GM15510 (cell line): ENCODE measurements around the gene HOXD3.

Experiments used
- POLR2A ChIP-seq: IDR thresholded peaks from 3 replicates; pipeline ENCODE4 v1.6.1; 2011; ENCODE audit warnings: borderline replicate concordance; ENCODE audit not compliant: insufficient read length; ENCODE audit errors: extremely low read depth

The HOXD3 gene

GRCh38 chr2:176136374-176137251, 20.5 kb upstream of the HOXD3 start:
- no peak for TF ChIP-seq POLR2A

- no peak for TF ChIP-seq POLR2A
Measured at GRCh38 chr2:176137252-176137580, 19.9 kb upstream of the HOXD3 start.

DNA sequence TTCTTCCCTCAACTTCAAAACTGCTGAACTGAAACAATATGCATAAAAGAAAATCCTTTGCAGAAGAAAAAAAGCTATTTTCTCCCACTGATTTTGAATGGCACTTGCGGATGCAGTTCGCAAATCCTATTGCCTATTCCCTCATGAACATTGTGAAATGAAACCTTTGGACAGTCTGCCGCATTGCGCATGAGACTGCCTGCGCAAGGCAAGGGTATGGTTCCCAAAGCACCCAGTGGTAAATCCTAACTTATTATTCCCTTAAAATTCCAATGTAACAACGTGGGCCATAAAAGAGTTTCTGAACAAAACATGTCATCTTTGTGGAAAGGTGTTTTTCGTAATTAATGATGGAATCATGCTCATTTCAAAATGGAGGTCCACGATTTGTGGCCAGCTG, 19.2 kb upstream of the HOXD3 start:
- no peak for TF ChIP-seq POLR2A

DNA sequence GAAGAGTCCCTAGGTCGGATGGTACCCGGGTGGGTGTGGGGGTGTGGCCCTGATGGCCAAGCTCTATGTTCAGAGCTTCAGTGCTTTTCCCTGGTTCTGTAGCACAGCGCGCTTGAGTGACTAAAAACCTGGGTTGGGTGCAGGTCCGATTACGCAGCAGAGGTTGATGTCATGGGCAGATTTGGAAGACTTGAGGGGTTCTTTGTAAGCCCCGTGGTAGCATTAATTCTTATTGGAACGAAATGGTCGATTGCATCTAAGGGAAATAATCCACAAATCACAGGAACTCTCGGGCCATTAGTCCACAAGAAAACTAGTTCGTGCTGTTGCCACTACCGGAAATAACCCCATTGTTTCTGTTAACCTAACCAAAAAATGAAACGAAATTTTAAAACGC, 18.6 kb upstream of the HOXD3 start:
- TF ChIP-seq POLR2A = no peak

DNA sequence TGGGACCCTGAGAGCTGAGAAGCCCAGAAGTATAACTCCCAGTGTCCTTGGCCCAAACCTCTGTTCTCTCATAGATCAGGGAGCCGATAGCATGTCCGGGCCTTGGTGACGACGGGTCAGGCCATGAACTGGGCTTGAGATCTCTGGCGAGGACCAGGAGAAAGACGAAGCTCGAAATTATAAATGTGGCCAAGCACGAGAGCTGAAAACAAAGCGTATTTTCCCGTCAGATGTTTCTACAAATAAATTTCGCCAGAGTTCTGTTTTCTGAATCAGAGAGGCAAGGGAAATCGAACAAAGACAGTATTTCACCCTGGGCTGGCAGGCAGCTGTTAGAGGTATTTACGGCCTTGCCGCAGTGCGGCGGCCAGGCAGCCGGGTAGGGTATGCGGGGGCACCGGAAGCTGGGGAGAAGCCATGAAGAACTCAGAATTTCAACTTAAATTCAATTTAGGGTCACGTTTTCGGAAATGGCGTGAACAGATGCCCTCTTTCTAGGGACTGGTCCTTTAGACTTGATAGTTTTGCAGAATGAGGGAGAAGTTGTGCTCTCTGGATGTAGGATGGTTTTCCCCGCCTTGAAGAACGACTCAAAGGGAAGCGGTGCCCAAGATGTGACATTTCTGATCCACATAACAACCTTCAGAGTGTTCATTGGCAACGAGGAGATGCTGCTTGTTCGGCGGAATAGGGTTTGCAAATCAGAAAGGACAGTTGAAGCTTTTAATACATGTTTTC, 18.0 kb upstream of the HOXD3 start:
- TF ChIP-seq POLR2A = no peak

- TF ChIP-seq POLR2A = no peak
Measured at GRCh38 chr2:176139661-176140512, 17.2 kb upstream of the HOXD3 start.

GRCh38 chr2:176140513-176141317, 16.4 kb upstream of the HOXD3 start:
- TF ChIP-seq POLR2A = no peak

GRCh38 chr2:176142281-176142680, 14.8 kb upstream of the HOXD3 start:
- TF ChIP-seq POLR2A = no peak

DNA sequence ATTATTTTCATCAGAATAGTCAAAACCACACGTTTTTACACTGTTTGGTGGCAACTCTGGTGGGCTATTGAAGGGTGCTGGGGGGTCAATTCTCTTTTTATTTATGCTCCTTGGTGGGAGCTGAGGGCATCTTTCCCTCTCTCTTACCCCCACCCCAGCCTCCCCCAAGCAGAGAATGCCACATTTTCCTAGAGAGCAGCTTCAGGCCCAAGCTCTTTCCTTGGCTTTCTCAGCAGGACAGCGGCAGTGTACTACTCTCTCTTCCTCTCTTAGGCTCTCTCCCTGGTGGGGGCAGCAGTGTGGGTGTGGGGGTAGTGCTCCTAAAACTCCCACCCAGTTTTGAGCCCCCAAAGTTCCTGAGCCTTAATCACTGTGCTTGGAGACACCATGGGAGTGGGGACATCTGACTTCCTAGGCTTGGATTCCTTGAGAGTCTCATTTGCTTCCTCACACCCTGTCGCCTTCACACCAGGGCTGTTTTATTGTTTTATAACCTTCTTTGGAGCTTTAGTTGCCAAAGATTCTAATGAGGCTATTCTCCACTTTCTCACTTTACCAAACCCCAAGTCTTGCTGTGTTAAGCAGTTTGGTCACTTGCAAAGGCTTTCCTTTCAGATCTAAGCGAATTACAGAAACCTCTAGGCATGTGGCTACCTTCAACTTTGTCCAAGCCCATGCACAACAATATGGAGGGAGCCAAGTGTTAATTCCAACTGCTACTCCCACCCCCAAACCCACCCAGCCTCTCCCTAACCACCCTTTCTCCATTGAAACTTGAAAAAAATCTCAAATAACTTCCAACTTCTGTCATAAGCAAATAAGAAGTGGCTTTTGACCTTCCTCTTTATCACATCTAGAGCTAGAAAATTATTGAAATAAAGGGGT, 11.8 kb upstream of the HOXD3 start:
- no peak for TF ChIP-seq POLR2A

GRCh38 chr2:176146101-176146500, 11.0 kb upstream of the HOXD3 start:
- TF ChIP-seq POLR2A = no peak

DNA sequence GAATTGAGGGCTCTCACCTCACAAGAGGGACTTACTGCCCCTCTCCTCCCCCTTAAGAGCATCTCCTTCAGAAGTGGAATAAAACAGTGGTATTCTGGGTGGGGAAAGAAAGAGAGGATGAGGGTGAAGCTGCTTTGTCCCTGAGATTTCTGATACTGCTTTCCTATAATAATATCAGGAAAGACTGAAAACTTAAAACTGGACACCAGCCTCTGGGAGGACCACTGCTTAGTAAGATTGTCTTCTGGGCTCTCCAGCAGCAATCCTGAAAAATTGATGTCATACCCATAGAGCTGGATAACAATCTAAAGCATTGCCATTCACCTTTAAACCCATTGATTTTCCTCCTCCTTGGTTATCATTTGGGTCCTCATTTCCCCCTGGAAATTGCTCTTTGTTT, 10.5 kb upstream of the HOXD3 start:
- TF ChIP-seq POLR2A = no peak

DNA sequence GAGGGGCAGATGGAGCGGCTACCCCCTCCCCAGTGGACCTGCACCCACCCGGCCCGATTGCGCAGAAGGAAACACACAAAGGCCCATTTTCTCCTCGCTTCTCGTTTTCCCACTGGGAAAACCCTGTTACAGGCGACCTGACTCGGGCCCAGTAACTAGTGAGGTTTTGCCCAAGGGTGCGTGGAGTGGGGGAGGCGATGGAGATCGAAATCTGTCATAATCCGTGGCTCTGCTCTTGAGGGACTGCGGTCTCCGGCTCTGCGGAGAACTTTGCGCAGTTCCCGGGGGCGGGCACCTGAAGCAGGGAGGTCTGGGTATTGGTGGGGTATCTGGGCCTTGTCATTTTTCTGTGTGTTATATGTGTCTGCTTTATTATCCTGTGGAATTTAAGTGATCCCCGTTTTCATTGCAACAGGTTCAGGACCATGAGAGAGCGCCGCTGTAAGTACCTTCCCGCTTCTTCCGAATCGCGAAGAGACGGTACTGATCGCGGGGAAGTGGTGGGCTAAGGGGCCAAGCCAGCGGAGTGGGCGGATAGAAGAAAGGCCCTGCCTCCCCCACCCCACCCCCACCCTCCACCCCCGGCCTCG, 9.8 kb upstream of the HOXD3 start:
- TF ChIP-seq POLR2A = no peak

DNA sequence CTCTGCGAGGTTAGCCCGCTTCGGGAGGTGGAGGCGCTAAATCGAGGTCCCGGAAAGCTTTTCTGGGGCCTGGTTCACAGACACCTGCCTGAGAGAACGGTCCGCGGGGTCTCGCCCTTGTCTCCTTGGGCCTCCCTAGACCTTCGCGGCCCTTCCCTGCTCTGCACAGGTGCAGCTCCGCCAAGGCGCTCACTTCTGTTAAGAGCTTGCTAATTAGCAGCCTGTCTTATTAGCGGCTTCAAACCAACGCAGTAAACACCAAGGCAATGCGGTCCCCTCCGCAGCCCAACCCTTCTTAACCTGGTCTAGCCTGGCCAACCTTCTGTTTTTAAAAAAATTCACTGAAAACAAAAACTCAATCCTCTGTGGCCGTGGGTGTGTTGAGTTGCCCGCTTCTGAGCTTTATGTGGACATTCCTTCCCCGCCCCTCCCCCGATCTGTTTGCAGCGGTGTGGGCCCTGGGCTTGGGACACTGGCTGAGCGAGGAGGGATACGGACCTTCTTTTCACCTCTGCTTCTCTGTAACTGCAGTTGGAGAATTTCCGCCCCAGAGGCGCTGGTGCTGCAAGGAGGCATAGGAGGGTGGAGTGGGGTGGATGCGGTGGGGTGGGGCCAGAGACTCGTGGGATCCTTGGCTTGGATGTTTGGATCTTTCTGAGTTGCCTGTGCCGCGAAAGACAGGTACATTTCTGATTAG, 9.2 kb upstream of the HOXD3 start:
- no peak for TF ChIP-seq POLR2A

DNA sequence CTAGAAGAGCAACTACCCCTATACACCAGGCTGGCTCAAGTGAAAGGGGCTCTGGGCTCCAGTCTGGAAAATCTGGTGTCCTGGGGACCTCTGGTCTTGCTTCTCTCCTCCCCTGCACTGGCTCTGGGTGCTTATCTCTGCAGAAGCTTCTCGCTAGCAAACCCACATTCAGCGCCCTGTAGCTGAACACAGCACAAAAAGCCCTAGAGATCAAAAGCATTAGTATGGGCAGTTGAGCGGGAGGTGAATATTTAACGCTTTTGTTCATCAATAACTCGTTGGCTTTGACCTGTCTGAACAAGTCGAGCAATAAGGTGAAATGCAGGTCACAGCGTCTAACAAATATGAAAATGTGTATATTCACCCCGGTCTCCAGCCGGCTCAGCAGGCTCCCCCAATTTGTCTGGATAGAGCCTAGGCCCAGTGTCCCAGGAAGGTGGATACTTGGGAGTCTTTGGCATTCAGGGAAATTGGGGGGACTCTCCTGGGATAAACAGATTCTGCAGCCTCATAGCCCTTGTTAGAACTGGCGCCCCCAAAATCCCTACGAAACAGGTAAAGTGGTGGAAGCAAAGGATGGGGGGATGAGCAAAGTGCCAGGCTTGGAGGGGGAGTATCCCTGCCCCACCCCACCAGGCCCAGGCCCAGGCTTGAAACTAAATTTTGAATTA, 8.2 kb upstream of the HOXD3 start:
- TF ChIP-seq POLR2A = no peak
